GM18873 (cell line): ENCODE measurements around the gene ATP6V1C2.
"Not testable (repeated sequence)": the region's sequence is repeated elsewhere in the genome, so short reads cannot be mapped to it uniquely, and the experiment has no call there.

Experiments used
- ATAC-seq: cut with Tn5 transposase; IDR thresholded peaks from one replicate; pipeline ENCODE4 v1.9.1; 2021; ENCODE audit warnings: mild to moderate bottlenecking, moderate library complexity, moderate number of reproducible peaks; ENCODE audit not compliant: unreplicated experiment, low FRiP score

ATP6V1C2 gene

GRCh38 chr2:10780821-10781220 is 59.4 kb downstream of the ATP6V1C2 start:
- ATAC-seq = not testable (repeated sequence)

GRCh38 chr2:10781746-10782145 is 60.3 kb downstream of the ATP6V1C2 start:
- no peak for ATAC-seq

GRCh38 chr2:10783421-10783820 is 62.0 kb downstream of the ATP6V1C2 start:
- ATAC-seq = no peak

- ATAC-seq = no peak
Measured at GRCh38 chr2:10784719-10785118, 63.3 kb downstream of the ATP6V1C2 start.

- ATAC-seq = no peak
Measured at GRCh38 chr2:10785260-10785659, 63.8 kb downstream of the ATP6V1C2 start.

- ATAC-seq = no peak
Measured at GRCh38 chr2:10786240-10786982, 65.0 kb downstream of the ATP6V1C2 start.

DNA sequence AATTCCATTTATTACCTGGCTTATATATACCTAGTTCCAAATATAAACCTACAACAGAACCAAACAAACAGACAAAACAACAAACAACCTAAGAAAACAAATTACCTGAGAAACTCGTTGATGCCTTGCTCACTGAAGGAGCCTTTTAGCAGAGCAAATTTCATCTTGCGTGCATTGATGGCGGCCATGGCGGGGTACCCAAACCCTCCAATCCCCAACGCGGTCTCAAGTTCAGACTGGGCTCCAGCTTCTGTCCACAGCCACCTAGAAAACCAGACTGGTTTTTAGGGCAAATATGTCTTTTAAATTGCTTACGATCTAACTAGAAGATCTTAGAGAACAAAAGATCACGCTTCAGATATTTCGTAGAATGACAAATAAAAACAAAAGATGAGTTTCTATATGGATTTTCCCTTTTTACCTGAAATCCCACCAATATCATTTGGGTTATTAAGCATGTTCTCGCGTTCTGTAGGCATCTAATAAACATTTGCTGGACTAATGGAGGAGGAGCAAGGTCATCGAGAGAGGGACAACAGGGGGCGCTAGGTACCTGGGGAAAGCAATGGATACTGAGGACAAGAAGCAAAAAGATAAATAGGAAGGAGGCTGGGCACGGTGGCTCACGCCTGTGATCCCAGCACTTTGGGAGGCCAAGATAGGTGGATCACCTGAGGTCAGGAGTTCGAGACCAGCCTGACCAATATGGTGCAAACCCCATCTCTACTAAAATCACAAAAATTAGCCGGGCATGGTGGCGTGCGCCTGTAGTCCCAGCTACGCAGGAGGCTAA is 65.9 kb downstream of the ATP6V1C2 start:
- ATAC-seq = no peak

GRCh38 chr2:10788855-10789254 is 67.4 kb downstream of the ATP6V1C2 start:
- no peak for ATAC-seq

DNA sequence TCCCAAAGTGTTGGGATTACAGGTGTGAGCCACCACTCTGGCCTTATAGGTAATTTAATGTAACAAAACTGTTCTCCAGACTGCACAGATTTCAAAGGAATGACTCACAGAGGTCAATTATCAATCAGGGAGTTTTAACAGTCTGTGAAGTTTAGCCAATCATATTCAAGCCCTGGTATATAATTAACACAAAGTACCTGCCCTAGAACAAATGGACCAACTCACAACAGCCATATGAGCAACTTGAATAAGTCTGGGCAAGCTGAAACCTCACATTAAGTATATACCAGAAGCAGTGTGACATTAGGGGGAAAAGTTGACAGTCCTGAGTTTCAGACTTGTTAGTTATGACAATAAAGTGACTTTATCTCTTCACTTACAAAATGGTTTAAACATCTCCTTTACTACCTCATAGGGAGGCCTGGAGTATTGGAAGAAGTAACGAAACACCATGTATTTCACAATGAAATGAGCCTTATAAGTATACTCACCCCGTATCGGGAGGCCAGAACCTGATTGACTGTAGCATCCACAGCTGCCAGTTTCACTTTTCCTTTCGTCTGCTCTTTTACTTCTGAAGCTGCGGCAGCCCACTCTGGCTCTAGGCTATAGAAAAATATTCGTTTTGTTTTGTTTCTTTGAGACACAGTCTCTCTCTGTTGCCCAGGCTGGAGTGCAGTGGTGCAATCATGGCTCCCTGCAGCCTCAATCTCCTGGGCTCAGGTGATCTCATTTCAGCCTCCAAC is 69.0 kb downstream of the ATP6V1C2 start:
- peak; percentile 82 for ATAC-seq

DNA sequence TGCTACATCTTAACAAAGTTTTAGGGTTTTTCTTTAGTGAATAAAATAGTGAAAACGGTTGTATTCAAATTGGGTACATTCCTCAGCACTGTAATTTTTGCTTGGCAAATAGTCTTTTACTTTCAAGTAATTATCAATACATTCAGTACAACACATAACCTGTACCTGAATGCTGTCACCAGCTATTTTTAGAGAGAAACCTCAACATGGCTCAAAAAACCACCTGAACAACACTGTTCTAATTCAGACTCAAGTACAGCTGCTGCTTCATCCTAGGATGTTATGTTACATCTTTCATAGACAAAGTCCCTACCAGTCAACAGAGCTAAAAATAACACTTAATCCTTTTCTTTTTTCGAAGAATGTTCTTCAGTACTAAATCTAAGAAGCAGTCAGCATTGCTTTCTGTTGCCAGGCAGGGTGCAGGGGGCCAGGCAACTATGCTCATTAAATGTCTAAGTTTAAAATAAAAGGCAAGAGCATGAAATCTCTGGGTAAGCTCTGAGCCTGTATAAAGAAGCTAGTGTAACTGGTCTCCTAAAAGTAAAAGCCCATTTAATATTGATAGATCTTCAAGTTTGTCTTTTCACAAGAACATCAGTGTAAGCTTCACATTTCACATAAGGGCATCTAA is 70.7 kb downstream of the ATP6V1C2 start:
- peak; percentile 58 for ATAC-seq

GRCh38 chr2:10792660-10793400 is 71.4 kb downstream of the ATP6V1C2 start:
- no peak for ATAC-seq

- no peak for ATAC-seq
Measured at GRCh38 chr2:10793816-10794215, 72.4 kb downstream of the ATP6V1C2 start.

GRCh38 chr2:10794876-10795275 is 73.4 kb downstream of the ATP6V1C2 start:
- no peak for ATAC-seq

GRCh38 chr2:10795508-10796046 is 74.1 kb downstream of the ATP6V1C2 start:
- no peak for ATAC-seq

DNA sequence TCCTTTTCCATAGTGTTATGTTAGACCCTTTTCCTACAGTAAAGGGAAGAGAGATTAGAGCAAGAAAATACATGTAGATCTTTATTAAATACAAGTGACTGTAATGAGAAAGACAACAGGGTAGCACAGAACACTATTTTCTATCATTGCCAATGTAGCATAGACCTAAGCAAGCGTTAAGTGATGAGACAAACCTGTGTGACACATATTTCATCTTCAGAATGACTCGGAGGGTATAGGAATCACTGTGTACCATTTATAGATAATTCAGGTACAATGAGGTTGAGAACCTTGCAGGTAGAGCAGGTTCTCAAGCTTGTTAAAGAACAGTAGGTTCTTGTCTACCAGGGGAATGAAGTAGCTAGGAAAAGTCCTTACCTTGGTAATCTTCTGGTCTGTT is 75.3 kb downstream of the ATP6V1C2 start:
- ATAC-seq = no peak

DNA sequence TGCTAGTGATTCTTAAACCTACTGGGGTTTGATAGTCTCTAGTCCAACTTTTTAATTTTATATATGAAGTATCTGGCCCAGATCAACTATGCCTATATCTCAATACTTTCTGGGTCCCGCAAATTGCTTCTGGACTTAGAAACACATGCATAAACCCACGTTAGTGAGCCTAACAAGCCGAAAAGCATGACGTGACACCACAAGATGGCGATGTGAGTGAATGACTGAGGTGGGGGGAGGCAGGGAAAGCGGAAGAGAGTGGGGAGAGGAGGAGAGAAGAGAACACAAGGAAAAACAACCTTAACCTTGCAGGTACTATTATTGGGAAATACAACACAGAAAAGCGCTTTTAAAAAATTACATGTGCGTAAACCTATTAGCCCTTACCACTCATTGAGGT is 77.4 kb downstream of the ATP6V1C2 start:
- no peak for ATAC-seq

DNA sequence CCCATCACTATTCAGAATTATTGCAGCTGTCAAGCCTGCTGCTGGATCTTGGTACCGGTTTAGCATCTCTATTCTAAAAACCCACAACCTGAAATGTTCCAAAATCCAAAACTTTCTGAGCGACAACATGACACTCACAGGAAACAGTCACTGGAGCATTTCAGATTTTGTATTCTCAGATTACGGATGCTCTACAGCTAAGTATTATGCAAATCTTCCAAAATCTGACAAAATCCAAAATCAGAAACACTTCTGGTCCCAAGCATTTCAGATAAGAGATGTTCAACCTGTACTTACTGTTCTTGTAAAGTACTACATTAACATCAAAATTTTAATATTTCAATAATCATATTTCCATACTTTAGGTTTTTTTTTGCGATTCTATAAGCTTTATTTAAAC is 78.7 kb downstream of the ATP6V1C2 start:
- no peak for ATAC-seq

GRCh38 chr2:10802657-10803056 is 81.2 kb downstream of the ATP6V1C2 start:
- no peak for ATAC-seq

- not testable (repeated sequence) for ATAC-seq
Measured at GRCh38 chr2:10805990-10806389, 84.6 kb downstream of the ATP6V1C2 start.

GRCh38 chr2:10806543-10806942 is 85.1 kb downstream of the ATP6V1C2 start:
- ATAC-seq = no peak
